RKO (cell line): ENCODE results near the gene AK1.

Source experiments
- DNase-seq: peaks from one replicate; pipeline ENCODE4 v3.0.0-alpha.2; 2016; ENCODE audit warnings: low spot score

The AK1 gene, protein sequence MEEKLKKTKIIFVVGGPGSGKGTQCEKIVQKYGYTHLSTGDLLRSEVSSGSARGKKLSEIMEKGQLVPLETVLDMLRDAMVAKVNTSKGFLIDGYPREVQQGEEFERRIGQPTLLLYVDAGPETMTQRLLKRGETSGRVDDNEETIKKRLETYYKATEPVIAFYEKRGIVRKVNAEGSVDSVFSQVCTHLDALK

GRCh38 chr9:127877566-127877998, at the start of gene AK1:
Gene AK1, minus strand, starts transcription at chr9:127877675. Its CDS starts 3,058 bp downstream, at chr9:127874617.
- peak; percentile 85 for DNase-seq

DNA sequence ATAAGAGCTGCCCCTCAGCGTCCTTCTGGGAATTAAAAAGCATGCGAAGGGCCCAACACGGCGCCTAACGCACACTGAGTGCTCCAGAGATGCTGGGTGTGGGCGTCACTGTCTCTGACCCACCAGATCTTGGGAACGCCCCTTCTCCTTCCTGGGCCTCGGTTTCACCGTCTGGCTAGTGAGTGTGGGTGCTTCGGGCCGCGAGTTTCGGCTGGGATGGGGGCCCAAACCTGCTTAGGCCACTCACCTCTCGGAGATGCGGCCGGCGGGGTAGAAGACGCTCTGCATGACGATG, 49.4 kb upstream of the AK1 start:
- DNase-seq, result peak; percentile 79

- DNase-seq, result peak; percentile 83
These were observed 48.8 kb upstream of the AK1 start for GRCh38 chr9:127925959-127926905.

DNA sequence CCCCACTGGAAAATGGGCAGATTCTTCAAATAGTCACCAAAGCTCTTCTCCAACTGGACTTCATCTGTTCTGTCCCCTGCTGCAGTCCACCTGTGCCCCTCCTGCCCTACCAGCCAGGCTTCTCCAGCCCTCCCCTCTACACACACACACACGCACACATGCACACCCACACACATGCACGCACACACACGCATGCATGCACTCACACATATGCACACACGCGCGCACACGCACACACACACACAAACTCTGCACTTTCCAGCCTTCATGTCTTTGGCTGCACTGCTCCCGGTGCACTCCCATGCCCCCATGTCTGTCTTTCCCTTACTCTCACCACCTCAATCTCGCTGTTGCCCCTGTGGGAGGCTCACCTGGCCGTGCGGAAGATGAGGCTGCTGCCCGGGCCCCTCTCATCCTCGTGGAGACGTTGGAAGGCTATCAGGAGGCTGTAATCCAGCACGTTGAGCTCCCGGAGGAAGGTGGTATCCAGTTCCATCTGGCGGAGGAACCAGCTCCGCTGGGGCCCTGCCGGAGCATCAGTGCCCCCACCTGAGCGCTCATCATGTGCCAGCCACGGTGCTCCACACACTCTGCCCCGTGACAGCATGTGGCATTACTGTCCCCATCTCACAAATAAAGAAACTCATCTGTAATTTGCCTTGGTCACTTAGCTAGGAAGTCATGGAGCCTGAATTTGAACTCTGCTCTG, 47.4 kb upstream of the AK1 start:
- DNase-seq, result no peak

DNA sequence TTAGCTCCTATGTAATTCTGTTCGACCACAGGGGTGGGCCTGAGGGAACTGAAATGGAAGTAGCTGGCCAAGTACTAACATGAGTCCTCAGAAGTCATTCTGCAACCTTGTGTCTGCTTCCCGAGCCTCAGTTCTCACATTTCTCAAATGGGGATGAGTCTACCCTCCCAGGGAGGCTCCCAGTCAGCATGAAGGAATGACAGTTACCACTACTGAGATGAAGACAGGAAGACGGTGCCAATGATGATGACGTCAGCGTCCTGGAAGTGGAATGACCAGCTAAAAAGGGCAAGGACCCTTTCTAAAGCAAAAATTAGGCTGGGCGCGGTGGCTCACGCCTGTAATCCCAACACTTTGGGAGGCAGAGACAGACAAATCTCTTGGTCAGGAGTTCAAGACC, 46.3 kb upstream of the AK1 start:
- peak; percentile 100 for DNase-seq

DNA sequence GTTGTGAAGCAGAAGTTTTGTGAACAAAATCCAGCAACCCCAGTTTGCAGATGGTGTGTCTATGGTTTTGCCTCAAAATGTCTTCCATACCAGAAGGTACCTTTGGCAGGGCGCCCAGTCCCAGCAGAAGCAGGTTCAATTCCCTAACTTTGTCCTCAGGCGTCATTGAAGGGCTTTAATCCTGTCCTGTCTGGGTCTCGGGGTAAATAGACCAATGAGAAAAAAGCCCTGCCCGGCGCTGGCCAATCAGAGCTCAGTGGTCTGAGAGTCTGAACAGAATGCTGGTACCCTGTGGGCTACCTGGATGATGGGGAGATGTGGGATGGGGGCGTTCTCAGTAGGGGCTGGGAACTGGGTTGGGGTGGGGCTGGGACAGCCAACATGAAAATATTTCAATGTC, 45.6 kb upstream of the AK1 start:
- no peak for DNase-seq

DNA sequence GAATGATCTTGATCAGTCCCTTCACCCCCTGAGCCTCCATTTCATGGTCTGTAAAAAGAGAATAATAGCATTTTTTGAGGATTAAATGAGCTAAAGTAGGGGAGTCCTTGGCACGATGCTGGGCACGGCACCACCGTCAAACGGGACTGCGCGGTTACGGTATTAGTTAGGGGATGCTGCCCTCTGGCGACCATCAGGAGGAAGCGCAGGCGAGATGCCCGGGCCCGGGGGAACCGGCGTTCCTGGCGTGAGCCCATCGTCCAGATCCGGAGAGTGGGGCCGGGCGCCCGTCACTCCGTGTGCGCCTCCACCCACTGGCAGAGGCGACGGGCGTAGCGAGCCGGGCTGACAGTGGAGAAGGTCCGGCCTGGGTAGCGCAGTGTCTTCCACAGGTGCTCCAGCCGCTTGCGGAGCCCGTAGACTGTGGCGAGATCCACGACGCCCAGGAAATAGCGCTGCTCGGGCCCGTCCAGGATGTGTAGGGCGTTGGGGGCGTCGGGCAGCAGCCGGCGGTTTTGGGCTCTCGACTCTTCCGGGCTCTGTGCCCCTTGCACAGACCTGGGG, 44.2 kb upstream of the AK1 start:
- peak; percentile 87 for DNase-seq

DNA sequence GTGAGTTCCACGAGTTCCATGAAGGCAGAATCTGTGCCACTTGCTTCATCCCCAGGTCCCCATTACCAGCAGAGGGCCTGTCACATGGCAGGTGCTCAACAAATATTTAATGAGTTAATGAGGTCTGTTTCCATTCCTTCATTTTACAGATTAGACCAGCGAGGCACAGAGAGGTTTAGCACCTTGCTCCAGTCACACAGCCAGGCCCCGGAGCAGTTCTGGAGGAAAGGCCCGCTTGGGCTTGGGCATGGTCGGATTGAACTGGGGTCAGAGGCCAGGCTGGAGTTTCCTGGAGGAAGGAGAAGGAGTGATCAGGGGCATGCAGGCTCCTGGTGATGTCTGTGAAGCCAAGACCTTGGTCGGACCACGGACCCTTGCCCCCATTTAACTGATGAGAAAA, 43.3 kb upstream of the AK1 start:
- DNase-seq, result no peak

DNA sequence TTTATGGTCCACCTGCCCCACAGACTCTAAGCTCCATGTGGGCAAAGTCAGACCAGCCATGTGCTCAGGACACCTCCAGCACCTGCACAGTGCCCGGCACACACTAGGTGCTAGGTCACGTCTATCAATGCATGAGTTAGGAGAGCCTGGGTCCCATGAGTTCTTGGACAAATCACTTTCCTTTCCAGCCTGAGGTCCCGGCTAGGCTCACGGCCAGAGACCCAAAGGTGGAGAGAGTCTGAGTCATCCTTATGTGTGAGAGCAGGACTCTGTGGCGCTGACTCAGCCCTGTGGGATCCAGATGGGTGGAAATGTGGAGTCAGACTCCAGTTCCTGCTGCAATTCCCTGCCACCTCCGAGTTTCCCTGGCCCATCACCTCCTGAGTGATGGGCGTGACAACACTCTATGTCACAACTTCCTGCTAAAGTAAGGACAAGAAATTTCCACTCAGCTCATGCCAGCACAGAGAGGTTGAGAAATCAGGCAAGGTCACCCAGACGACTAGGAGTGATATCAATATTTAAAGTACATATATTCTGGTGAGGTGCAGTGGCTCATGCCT, 41.9 kb upstream of the AK1 start:
- peak; percentile 100 for DNase-seq

DNA sequence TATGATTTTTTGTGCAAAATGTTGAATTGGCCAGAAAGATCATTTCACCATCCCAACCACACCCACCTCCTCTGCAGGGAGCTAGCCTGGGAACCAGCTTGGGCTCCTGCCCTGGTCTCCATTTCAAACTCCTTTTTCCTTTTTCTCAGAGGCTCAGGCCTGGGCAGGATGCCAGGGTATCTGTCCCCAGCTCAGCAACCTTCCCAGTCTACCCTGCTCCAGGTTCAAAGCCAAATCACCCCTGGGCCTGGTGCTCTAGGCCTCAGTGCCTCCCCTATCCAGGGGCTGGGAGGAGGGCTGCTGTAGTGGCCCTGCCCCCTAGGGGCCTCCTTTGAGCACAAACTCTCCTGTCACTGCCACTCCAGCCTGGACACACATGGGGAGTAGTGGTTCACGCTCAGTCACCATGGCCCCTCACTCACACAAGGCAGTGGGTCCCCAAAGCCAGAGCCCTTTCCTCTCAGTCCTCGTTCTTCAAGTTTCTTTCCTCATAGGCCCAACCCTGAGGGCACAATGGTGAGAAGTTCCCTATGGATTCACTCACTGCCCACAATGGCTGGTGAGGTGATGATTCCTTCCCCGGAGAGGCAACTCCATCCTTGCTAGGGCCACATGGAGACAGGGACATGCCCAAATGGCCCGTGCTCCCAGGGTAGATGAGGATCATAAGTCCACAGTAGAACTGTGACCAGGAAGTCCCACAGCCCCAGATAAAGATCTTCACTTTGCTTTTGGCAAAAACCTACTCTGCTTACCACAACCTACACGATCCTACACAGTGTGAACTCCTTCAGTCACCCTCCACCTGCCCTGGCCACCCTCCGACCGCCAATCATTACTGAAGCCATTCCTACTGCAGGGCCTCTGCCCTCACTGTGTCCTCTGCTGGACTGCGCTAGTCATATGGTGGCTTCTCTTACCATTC, 41.0 kb upstream of the AK1 start:
- peak; percentile 80 for DNase-seq

DNA sequence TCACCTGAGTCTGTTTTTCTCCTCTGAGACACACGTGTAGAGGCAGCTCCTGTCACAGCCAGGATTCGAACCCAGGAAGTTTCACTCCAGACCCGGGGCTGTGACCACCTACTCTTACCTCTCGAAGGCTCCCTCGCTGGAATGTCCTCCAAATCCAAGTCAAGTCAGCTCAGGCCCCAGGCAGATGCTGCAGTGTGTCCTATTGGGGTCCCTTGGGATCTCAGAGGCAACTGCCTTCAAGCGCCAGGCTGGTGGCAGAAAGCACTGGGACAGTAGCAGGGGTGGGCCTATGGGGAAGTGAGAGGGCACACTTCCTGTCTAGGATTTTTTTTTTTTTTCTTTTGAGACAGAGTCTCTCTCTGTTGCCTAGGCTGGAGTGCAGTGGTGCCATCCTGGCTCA, 40.1 kb upstream of the AK1 start:
- peak; percentile 70 for DNase-seq

GRCh38 chr9:127916720-127917581, 39.5 kb upstream of the AK1 start, which contains the start of gene ST6GALNAC4:
Gene ST6GALNAC4, minus strand, starts transcription at chr9:127917041. Its CDS starts 622 bp downstream, at chr9:127916419.
- peak; percentile 97 for DNase-seq

DNA sequence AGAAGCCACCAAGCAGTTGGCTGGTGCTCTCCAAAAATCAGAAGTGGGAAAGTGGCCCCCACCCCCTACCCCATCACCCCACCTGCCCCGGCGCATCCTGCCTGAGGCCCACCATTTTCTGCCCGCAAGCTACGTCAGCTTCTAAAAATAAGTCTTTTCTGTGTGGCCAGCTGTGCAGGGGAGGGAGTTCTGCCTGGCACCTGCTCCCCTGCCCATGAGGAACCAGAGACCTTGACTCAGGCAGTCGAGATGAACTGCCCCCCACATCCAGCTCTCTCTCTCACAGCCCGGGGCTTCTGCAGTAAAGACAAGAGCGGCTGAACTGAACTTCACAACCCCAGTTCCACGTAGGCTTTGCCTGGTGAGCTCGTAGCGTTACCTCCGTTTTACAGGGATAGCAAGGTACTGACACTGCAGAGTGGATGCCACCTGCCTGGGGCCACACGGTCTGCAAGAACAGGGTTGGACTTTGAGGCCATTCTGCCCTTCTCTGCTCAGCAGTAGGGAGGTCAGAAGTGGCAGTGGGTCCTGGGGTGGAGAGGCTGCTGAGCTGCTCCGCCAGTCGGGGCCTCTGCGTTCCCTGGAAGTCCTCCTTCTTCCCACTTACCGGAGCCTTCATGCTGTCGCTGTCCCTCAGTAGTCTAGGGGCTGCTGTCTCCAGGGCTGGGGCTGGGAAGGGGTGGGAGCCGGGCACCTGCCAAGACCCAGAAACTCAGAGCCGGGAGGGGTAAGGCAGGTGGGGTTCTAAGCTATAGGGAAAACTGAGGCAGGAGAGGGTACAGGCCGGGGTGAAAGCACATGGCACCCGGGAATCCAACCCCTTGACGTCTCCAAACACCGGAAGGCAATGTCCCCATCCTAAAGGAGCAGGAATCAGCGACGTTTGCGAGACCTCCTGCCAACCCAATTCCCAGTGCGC, 38.6 kb upstream of the AK1 start:
- DNase-seq, result peak; percentile 88

DNA sequence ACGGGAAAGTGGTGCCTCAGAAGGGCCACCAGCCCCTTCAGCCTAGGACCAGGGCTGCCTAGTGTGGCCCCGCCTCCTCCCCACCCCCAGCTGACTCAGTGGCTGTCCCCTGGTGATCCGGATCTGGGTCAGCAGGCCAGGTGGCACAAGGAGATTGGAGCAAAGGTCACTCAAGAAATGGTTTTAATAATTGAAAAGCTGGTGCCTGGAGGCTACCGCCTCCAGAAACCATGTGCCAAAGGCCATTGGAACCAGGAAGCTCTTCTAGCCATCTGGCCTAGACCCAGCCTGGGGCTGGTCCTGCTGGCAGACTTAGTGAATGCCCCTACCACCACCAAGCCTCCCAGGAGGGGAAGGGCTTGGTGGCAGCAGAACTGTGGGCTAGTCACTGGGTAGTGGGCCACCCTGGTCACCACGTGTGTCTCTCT, 37.9 kb upstream of the AK1 start:
- DNase-seq, result peak; percentile 99

DNA sequence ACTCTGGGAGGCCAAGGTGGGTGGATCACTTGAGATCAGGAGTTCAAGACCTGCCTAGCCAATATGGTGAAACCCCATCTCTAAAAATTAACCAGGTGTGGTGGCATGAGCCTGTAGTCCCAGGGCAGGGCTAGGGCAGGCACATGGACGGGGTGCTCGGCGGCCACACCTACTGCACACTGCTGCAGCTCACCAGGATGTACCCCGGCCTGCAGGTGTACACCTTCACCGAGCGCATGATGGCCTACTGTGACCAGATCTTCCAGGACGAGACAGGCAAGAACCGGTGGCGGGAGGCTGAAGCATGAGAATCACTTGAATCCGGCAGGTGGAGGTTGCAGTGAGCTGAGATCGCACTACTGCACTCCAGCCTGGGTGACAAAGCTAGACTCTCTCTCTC, 36.2 kb upstream of the AK1 start:
- no peak for DNase-seq

- peak; percentile 85 for DNase-seq
These were observed 35.4 kb upstream of the AK1 start for GRCh38 chr9:127912882-127913281.

DNA sequence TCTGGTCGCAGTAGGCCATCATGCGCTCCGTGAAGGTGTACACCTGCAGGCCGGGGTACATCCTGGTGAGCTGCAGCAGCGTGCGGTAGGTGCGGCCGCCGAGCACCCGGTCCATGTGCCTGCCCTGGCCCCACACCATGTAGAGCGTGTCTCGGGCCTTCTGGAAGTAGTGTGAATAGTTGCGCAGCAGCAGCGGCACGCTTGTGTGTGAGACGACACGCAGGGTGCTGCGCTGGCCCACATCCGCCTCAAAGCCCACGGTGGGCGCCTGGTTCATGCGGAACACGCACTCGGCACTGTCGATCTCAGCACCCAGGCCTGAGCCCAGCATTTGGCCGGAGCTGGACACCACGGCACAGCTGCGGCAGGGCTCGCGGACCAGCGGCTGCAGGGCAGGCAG, 34.8 kb upstream of the AK1 start:
- no peak for DNase-seq

GRCh38 chr9:127910613-127911205, 33.2 kb upstream of the AK1 start:
- DNase-seq, result peak; percentile 69
